Right atrium auricular region (tissue), 2 donors: Measurements from ENCODE around the gene ZBTB5. TPM values are rescaled to one million over a fixed set of nuclear protein-coding genes. Genes with fewer than 3 reads are reported as not detected.

Experiments
- DNase-seq: peaks from one replicate; pipeline ENCODE4 v3.0.0-alpha.2; 2019; ENCODE audit warnings: low spot score
- H3K27ac ChIP-seq, 2 donors: fragments of 200-600 bp; sonication (generic); 1 replicate in 1 of 2; 2 replicates in 1 of 2; pipeline ENCODE4 v1.5.1; 2016 to 2019
- H3K27me3 ChIP-seq, 2 donors: fragments of 200-600 bp; sonication (generic); one replicate each; pipeline versions ENCODE4 v1.5.1 to v1.6.0; 2017 to 2019
- H3K36me3 ChIP-seq: fragments of 200-600 bp; sonication (generic); one replicate; pipeline ENCODE4 v1.5.1; 2016
- H3K4me1 ChIP-seq, 2 donors: fragments of 200-600 bp; sonication (generic); one replicate each; pipeline versions ENCODE4 v1.5.1 to v1.6.0; 2017 to 2019
- H3K4me3 ChIP-seq, 2 donors: fragments of 200-600 bp; sonication (generic); 1 replicate in 1 of 2; 2 replicates in 1 of 2; pipeline ENCODE4 v1.5.1; 2017 to 2019; ENCODE audit warnings: mild to moderate bottlenecking in 1 of 2, moderate library complexity in 1 of 2
- H3K9me3 ChIP-seq, 2 donors: fragments of 200-600 bp; sonication (generic); one replicate each; pipeline ENCODE4 v1.5.1; 2019
- CTCF ChIP-seq, 2 donors: fragments of 200-600 bp; sonication (generic); IDR thresholded peaks; one replicate each; pipeline ENCODE4 v1.5.1; 2019; ENCODE audit warnings: antibody characterized with exemption in 2 of 2
- total RNA-seq, 2 donors: library from RNA; depleted of rRNA; stranded (reverse); fragments of >200 nt; gene quantifications; one replicate each; pipeline ENCODE4 v1.1.0, GENCODE V29; 2016

Gene ZBTB5
- total RNA-seq, 2 donors from 2014 or later = 4.9 to 9.9 TPM

- no peak overlapping the region for H3K27ac ChIP-seq
- H3K9me3 ChIP-seq = peaks cover 0 to 3% of the 10 kb centered on the region in 2 donors
- peaks cover 0 to 7% of the 10 kb centered on the region in 2 donors for H3K4me1 ChIP-seq
- TF ChIP-seq CTCF (IDR thresholded peaks at IDR 0.05) = no peak
- H3K4me3 ChIP-seq = no peak overlapping the region
- no peak for DNase-seq
- H3K36me3 ChIP-seq = peaks cover 10% of the 10 kb centered on the region
- no peaks in the 10 kb centered on the region for H3K27me3 ChIP-seq
Observed at GRCh38 chr9:37454238-37454637, 11.0 kb downstream of the ZBTB5 start.

GRCh38 chr9:37453827-37454226 is 11.4 kb downstream of the ZBTB5 start:
- Histone ChIP-seq H3K27ac (no peak overlapping the region), H3K27me3 (no peaks in the 10 kb centered on the region), H3K4me1 (peaks cover 0 to 7% of the 10 kb centered on the region in 2 donors), H3K36me3 (peaks cover 10% of the 10 kb centered on the region), H3K4me3 (no peak overlapping the region), H3K9me3 (peaks cover 0 to 3% of the 10 kb centered on the region in 2 donors)
- no peak for TF ChIP-seq CTCF (IDR thresholded peaks at IDR 0.05)
- DNase-seq = no peak

GRCh38 chr9:37452611-37453010 is 12.6 kb downstream of the ZBTB5 start:
- Histone ChIP-seq H3K4me1 (peaks cover 0 to 7% of the 10 kb centered on the region in 2 donors), H3K9me3 (peaks cover 0 to 3% of the 10 kb centered on the region in 2 donors), H3K27me3 (no peaks in the 10 kb centered on the region), H3K4me3 (no peak overlapping the region), H3K36me3 (peaks cover 10% of the 10 kb centered on the region), H3K27ac (no peak overlapping the region)
- no peak for TF ChIP-seq CTCF (IDR thresholded peaks at IDR 0.05)
- DNase-seq = no peak

GRCh38 chr9:37451628-37452027 is 13.6 kb downstream of the ZBTB5 start:
- Histone ChIP-seq H3K9me3 (peaks cover 0 to 3% of the 10 kb centered on the region in 2 donors), H3K27me3 (no peaks in the 10 kb centered on the region), H3K4me1 (peaks cover 0 to 7% of the 10 kb centered on the region in 2 donors), H3K27ac (no peak overlapping the region), H3K4me3 (no peak overlapping the region), H3K36me3 (peaks cover 7% of the 10 kb centered on the region)
- no peak for DNase-seq
- no peak for TF ChIP-seq CTCF (IDR thresholded peaks at IDR 0.05)

- no peak overlapping the region for H3K4me3 ChIP-seq
- no peak overlapping the region for H3K27ac ChIP-seq
- peaks cover 0 to 7% of the 10 kb centered on the region in 2 donors for H3K4me1 ChIP-seq
- TF ChIP-seq CTCF (IDR thresholded peaks at IDR 0.05) = no peak
- no peak for DNase-seq
- no peaks in the 10 kb centered on the region for H3K36me3 ChIP-seq
- no peaks in the 10 kb centered on the region for H3K27me3 ChIP-seq
- no peaks in the 10 kb centered on the region for H3K9me3 ChIP-seq
Observed at GRCh38 chr9:37449862-37450632, 15.2 kb downstream of the ZBTB5 start.
